Measurements from ENCODE around the gene ATAD2B.

DNA sequence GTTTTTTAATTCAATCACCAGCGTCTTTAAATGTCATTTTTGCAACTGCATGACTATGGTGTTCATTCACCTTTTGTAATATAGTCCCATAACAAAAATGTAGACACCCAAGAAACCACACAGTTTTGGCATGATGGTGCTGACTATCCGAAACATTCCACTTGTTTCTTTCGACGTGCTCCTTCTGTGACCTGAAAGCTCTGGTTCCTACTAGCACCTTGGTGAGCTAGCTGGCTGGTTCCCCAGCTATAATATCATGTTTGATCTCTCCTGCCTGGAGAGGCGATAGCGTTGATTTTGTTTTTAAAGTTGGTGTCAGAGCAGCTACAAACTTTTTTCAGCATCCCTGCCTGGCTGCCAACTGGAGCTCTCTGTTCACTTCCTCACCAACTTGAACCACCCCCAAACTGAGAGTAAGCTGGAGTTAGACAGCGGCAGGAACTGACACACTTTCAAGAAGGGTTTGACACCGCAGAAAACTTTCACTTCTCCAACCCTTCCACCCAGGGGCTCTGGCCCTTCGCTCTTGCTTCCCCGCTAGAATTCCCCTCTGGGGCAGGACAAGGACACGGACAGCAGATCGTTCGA lies 1.1 kb downstream of the ATAD2B start:
- TF ChIP-seq EZH2 (IDR thresholded peaks at IDR 0.05; ENCODE audit: borderline replicate concordance, low read length): no peak
- TF ChIP-seq, protein P1, sequence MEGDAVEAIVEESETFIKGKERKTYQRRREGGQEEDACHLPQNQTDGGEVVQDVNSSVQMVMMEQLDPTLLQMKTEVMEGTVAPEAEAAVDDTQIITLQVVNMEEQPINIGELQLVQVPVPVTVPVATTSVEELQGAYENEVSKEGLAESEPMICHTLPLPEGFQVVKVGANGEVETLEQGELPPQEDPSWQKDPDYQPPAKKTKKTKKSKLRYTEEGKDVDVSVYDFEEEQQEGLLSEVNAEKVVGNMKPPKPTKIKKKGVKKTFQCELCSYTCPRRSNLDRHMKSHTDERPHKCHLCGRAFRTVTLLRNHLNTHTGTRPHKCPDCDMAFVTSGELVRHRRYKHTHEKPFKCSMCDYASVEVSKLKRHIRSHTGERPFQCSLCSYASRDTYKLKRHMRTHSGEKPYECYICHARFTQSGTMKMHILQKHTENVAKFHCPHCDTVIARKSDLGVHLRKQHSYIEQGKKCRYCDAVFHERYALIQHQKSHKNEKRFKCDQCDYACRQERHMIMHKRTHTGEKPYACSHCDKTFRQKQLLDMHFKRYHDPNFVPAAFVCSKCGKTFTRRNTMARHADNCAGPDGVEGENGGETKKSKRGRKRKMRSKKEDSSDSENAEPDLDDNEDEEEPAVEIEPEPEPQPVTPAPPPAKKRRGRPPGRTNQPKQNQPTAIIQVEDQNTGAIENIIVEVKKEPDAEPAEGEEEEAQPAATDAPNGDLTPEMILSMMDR (IDR thresholded peaks at IDR 0.05; ENCODE audit: low read length): no peak

Measured in OCI-LY1 (cell line).